ENCODE results near the gene SRRD.

DNA sequence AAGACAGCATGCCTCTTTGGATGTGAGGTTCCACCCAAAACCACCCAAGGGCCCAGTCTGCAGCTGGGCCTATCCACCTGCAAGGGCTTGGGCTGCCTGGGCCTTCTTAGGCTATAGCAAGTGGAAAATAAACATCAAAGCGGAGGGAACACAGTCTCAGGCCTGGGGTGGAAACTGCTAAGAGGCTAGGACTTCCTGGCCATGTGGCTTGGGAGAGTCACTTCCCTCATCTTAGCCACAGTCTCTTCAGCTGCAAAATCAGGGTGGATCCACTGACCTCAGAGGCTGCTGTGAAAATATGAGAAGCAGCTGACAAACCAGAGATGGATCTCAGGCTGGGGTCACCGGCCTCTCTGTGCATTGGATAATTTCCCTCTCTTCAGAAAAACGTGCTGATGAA, 59.2 kb downstream of the SRRD start:
- TF ChIP-seq, protein P1, sequence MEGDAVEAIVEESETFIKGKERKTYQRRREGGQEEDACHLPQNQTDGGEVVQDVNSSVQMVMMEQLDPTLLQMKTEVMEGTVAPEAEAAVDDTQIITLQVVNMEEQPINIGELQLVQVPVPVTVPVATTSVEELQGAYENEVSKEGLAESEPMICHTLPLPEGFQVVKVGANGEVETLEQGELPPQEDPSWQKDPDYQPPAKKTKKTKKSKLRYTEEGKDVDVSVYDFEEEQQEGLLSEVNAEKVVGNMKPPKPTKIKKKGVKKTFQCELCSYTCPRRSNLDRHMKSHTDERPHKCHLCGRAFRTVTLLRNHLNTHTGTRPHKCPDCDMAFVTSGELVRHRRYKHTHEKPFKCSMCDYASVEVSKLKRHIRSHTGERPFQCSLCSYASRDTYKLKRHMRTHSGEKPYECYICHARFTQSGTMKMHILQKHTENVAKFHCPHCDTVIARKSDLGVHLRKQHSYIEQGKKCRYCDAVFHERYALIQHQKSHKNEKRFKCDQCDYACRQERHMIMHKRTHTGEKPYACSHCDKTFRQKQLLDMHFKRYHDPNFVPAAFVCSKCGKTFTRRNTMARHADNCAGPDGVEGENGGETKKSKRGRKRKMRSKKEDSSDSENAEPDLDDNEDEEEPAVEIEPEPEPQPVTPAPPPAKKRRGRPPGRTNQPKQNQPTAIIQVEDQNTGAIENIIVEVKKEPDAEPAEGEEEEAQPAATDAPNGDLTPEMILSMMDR (IDR thresholded peaks at IDR 0.05): no peak
- no peak for TF ChIP-seq POLR2A (IDR thresholded peaks at IDR 0.05)

Measured in uterus (tissue), 2 donors.